Measurements from ENCODE around the gene CTTNBP2NL. TPM values are rescaled to one million over a fixed set of nuclear protein-coding genes. Genes with fewer than 3 reads are reported as not detected.

CTTNBP2NL gene
- total and polyA plus RNA-seq, 2 experiments from 2014 or later, result 18.5 to 31.0 TPM

DNA sequence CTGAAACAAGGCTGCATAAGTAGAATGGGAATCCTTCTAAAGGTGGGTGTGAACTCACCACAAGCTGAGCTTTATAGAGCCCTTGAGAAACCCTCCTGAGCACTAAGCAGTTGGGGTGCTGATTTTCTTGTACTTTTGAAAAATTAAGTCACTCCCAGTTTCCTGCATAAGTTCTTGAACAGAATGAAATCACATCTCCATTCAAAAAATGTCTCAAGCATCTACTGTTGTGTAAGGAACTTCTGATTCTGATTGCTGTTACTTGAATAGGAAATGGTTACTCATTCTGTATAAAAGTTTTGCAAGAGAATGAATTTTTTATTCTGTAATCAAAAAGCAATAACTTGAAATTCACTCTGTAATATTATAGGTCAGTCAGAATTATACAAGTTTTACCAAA, 61.9 kb downstream of the CTTNBP2NL start:
- Histone ChIP-seq H3K4me1 (ENCODE audit: insufficient read depth) (peaks cover 21% of the 10 kb centered on the region), H3F3A (replicated peaks; ENCODE audit: low read depth) (no peaks in the 10 kb centered on the region; the same call in 1 of the 2 replicates), H3K4me2 (no peak overlapping the region), H3K27me3 (ENCODE audit: insufficient read depth) (no peaks in the 10 kb centered on the region), H4K20me1 (replicated peaks; ENCODE audit: insufficient read depth) (peaks cover 7% of the 10 kb centered on the region), H3K79me2 (replicated peaks; ENCODE audit: insufficient read depth) (no peaks in the 10 kb centered on the region), H3K4me3 (no peak overlapping the region), H2AFZ (no peak overlapping the region), H3K9me2 (ENCODE audit: insufficient read depth) (no peaks in the 10 kb centered on the region), H3K27ac (ENCODE audit: low read depth) (no peak overlapping the region), H3K36me3 (ENCODE audit: insufficient read depth) (peaks cover 4% of the 10 kb centered on the region; the same call in 1 of the 2 replicates)
- no peaks in the 10 kb centered on the region for H3K9me3 Mint-ChIP-seq
- no peak overlapping the region for H3K4me3 Mint-ChIP-seq
- peaks cover 25% of the 10 kb centered on the region for H3K4me1 Mint-ChIP-seq
- peaks cover 29% of the 10 kb centered on the region for H3K36me3 Mint-ChIP-seq (ENCODE audit: low read depth)
- no peaks in the 10 kb centered on the region for H3K27me3 Mint-ChIP-seq (ENCODE audit: insufficient read depth, low read depth, poor library complexity)
- no peak for DNase-seq (ENCODE audit: low spot score)
- TF ChIP-seq, protein P1, sequence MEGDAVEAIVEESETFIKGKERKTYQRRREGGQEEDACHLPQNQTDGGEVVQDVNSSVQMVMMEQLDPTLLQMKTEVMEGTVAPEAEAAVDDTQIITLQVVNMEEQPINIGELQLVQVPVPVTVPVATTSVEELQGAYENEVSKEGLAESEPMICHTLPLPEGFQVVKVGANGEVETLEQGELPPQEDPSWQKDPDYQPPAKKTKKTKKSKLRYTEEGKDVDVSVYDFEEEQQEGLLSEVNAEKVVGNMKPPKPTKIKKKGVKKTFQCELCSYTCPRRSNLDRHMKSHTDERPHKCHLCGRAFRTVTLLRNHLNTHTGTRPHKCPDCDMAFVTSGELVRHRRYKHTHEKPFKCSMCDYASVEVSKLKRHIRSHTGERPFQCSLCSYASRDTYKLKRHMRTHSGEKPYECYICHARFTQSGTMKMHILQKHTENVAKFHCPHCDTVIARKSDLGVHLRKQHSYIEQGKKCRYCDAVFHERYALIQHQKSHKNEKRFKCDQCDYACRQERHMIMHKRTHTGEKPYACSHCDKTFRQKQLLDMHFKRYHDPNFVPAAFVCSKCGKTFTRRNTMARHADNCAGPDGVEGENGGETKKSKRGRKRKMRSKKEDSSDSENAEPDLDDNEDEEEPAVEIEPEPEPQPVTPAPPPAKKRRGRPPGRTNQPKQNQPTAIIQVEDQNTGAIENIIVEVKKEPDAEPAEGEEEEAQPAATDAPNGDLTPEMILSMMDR (conservative IDR thresholded peaks at IDR 0.05; ENCODE audit: low read depth in 2 of 2), result no peak
- no peak for TF ChIP-seq POLR2AphosphoS5 (IDR thresholded peaks at IDR 0.05; ENCODE audit: low read depth)
- TF ChIP-seq, protein P2, sequence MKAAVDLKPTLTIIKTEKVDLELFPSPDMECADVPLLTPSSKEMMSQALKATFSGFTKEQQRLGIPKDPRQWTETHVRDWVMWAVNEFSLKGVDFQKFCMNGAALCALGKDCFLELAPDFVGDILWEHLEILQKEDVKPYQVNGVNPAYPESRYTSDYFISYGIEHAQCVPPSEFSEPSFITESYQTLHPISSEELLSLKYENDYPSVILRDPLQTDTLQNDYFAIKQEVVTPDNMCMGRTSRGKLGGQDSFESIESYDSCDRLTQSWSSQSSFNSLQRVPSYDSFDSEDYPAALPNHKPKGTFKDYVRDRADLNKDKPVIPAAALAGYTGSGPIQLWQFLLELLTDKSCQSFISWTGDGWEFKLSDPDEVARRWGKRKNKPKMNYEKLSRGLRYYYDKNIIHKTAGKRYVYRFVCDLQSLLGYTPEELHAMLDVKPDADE (IDR thresholded peaks at IDR 0.05), result no peak
- no peak for ATAC-seq
- H3K27ac Mint-ChIP-seq, result no peak overlapping the region

DNA sequence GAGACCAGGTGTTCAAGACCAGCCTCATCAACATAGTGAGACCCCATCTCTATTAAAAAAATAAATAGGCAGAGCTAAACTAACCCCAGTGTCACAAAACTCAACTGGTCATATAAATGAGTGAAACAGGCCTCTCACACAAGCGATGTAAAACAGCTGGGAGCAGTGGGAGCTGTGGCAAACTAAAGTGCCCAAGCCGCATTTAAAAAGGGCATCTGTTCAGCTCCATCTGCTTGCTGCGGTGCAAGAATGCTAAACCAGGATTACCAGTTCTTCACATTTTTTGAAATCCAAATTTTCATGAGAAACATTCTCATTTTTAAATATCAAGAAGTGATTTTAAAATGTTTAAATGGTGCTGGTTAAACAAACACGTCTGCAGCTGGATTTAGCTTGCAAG, 62.7 kb downstream of the CTTNBP2NL start:
- no peaks in the 10 kb centered on the region for H3K9me2 ChIP-seq (ENCODE audit: insufficient read depth)
- no peaks in the 10 kb centered on the region for H3K9me3 Mint-ChIP-seq
- TF ChIP-seq, protein P3, sequence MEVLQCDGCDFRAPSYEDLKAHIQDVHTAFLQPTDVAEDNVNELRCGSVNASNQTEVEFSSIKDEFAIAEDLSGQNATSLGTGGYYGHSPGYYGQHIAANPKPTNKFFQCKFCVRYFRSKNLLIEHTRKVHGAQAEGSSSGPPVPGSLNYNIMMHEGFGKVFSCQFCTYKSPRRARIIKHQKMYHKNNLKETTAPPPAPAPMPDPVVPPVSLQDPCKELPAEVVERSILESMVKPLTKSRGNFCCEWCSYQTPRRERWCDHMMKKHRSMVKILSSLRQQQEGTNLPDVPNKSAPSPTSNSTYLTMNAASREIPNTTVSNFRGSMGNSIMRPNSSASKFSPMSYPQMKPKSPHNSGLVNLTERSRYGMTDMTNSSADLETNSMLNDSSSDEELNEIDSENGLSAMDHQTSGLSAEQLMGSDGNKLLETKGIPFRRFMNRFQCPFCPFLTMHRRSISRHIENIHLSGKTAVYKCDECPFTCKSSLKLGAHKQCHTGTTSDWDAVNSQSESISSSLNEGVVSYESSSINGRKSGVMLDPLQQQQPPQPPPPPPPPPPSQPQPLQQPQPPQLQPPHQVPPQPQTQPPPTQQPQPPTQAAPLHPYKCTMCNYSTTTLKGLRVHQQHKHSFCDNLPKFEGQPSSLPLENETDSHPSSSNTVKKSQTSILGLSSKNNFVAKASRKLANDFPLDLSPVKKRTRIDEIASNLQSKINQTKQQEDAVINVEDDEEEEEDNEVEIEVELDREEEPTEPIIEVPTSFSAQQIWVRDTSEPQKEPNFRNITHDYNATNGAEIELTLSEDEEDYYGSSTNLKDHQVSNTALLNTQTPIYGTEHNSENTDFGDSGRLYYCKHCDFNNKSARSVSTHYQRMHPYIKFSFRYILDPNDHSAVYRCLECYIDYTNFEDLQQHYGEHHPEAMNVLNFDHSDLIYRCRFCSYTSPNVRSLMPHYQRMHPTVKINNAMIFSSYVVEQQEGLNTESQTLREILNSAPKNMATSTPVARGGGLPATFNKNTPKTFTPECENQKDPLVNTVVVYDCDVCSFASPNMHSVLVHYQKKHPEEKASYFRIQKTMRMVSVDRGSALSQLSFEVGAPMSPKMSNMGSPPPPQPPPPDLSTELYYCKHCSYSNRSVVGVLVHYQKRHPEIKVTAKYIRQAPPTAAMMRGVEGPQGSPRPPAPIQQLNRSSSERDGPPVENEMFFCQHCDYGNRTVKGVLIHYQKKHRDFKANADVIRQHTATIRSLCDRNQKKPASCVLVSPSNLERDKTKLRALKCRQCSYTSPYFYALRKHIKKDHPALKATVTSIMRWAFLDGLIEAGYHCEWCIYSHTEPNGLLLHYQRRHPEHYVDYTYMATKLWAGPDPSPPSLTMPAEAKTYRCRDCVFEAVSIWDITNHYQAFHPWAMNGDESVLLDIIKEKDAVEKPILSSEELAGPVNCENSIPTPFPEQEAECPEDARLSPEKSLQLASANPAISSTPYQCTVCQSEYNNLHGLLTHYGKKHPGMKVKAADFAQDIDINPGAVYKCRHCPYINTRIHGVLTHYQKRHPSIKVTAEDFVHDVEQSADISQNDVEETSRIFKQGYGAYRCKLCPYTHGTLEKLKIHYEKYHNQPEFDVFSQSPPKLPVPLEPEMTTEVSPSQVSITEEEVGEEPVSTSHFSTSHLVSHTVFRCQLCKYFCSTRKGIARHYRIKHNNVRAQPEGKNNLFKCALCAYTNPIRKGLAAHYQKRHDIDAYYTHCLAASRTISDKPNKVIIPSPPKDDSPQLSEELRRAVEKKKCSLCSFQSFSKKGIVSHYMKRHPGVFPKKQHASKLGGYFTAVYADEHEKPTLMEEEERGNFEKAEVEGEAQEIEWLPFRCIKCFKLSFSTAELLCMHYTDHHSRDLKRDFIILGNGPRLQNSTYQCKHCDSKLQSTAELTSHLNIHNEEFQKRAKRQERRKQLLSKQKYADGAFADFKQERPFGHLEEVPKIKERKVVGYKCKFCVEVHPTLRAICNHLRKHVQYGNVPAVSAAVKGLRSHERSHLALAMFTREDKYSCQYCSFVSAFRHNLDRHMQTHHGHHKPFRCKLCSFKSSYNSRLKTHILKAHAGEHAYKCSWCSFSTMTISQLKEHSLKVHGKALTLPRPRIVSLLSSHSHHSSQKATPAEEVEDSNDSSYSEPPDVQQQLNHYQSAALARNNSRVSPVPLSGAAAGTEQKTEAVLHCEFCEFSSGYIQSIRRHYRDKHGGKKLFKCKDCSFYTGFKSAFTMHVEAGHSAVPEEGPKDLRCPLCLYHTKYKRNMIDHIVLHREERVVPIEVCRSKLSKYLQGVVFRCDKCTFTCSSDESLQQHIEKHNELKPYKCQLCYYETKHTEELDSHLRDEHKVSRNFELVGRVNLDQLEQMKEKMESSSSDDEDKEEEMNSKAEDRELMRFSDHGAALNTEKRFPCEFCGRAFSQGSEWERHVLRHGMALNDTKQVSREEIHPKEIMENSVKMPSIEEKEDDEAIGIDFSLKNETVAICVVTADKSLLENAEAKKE (CRISPR knock-in tag; IDR thresholded peaks at IDR 0.05), result no peak
- TF ChIP-seq POLR2AphosphoS5 (IDR thresholded peaks at IDR 0.05; ENCODE audit: low read depth) (no peak), EZH2phosphoT487 (IDR thresholded peaks at IDR 0.05; ENCODE audit: unreplicated experiment) (no peak), JUNB (IDR thresholded peaks at IDR 0.05; ENCODE audit: unreplicated experiment) (no peak)
- TF ChIP-seq, protein P1 (conservative IDR thresholded peaks at IDR 0.05; ENCODE audit: low read depth in 2 of 2), result no peak
- H2AFZ ChIP-seq, result no peak overlapping the region
- no peak overlapping the region for H3K4me3 Mint-ChIP-seq
- H3K4me2 ChIP-seq, result no peak overlapping the region
- no peaks in the 10 kb centered on the region for H3K27me3 ChIP-seq (ENCODE audit: insufficient read depth)
- H3K27me3 Mint-ChIP-seq (ENCODE audit: insufficient read depth, low read depth, poor library complexity), result no peaks in the 10 kb centered on the region
- no peak overlapping the region for H3K27ac Mint-ChIP-seq
- no peak for ATAC-seq
- DNase-seq (ENCODE audit: low spot score), result no peak
- no peak overlapping the region for H3K4me3 ChIP-seq
- peaks cover 4% of the 10 kb centered on the region; the same call in 1 of the 2 replicates for H3K36me3 ChIP-seq (ENCODE audit: insufficient read depth)
- H3K36me3 Mint-ChIP-seq (ENCODE audit: low read depth), result peaks cover 29% of the 10 kb centered on the region
- no peaks in the 10 kb centered on the region; the same call in 1 of the 2 replicates for H3F3A ChIP-seq (replicated peaks; ENCODE audit: low read depth)
- peaks cover 21% of the 10 kb centered on the region for H3K4me1 ChIP-seq (ENCODE audit: insufficient read depth)
- H3K79me2 ChIP-seq (replicated peaks; ENCODE audit: insufficient read depth), result no peaks in the 10 kb centered on the region
- peaks cover 25% of the 10 kb centered on the region for H3K4me1 Mint-ChIP-seq
- no peak overlapping the region for H3K27ac ChIP-seq (ENCODE audit: low read depth)
- H4K20me1 ChIP-seq (replicated peaks; ENCODE audit: insufficient read depth), result peaks cover 7% of the 10 kb centered on the region
